ENCODE data around the gene PRKAR1B.

PRKAR1B gene

GRCh38 chr7:533266-533665, 193.8 kb downstream of the PRKAR1B start:
- CTCF ChIA-PET = interaction anchor here (1.5 kb wide), 1 partner anchor 8 kb away, joined by 5 read pairs; no protein-coding TSS in a partner anchor
- no peak for TF ChIP-seq ZNF24 (tag by site-specific recombination; IDR thresholded peaks at IDR 0.05)
- no peak for TF ChIP-seq ZSCAN4 (tag by site-specific recombination; IDR thresholded peaks at IDR 0.05)
- no peak for TF ChIP-seq ZNF777 (tag by site-specific recombination; IDR thresholded peaks at IDR 0.05; ENCODE audit: borderline replicate concordance)
- no peak for TF ChIP-seq GLI4 (tag by site-specific recombination; IDR thresholded peaks at IDR 0.05)
- no peak for TF ChIP-seq ZEB2 (tag by site-specific recombination; IDR thresholded peaks at IDR 0.05)
- no peak for TF ChIP-seq ZNF175 (tag by site-specific recombination; IDR thresholded peaks at IDR 0.05)
- TF ChIP-seq ZBTB11 (tag by site-specific recombination; conservative IDR thresholded peaks at IDR 0.05; ENCODE audit: low read depth) = no peak
- no peak for TF ChIP-seq ZBTB10 (tag by site-specific recombination; IDR thresholded peaks at IDR 0.05)

GRCh38 chr7:532379-533143, 194.5 kb downstream of the PRKAR1B start:
- ChIA-PET CTCF (interaction anchor here (1.5 kb wide), 1 partner anchor 8 kb away, joined by 5 read pairs; no protein-coding TSS in a partner anchor), POLR2A (no interaction called here)
- Histone ChIP-seq H3K36me3 (ENCODE audit: control insufficient read depth in 2 of 2, insufficient read depth in 1 of 2, low read length in 2 of 2) (no peaks in the 10 kb centered on the region), H3K4me3 (ENCODE audit: low read depth, low read length) (no peak overlapping the region), H3K4me1 (ENCODE audit: control insufficient read depth, insufficient read depth, low read length) (no peaks in the 10 kb centered on the region), H3K9me3 (ENCODE audit: control insufficient read depth, insufficient read depth, low read depth, low read length) (no peaks in the 10 kb centered on the region), H3K27ac (ENCODE audit: extremely low read depth, low read depth, low read length) (no peak overlapping the region)
- no peak for TF ChIP-seq ZNF596 (tag by site-specific recombination; IDR thresholded peaks at IDR 0.05)
- TF ChIP-seq ZNF391 (tag by site-specific recombination; IDR thresholded peaks at IDR 0.05; ENCODE audit: borderline replicate concordance, low read depth) = no peak
- no peak for TF ChIP-seq ZBTB8A (tag by site-specific recombination; IDR thresholded peaks at IDR 0.05)
- 0 out of 2 replicates have a peak, but pooled peaks have one; percentile 34 for TF ChIP-seq SCRT2 (tag by site-specific recombination; IDR thresholded peaks at IDR 0.05)

More at GRCh38 chr7:533266-533665, 193.8 kb downstream of the PRKAR1B start:
- POLR2A ChIA-PET = no interaction called here
- Histone ChIP-seq H3K4me3 (ENCODE audit: low read depth, low read length) (no peak overlapping the region), H3K9me3 (ENCODE audit: control insufficient read depth, insufficient read depth, low read depth, low read length) (no peaks in the 10 kb centered on the region), H3K27ac (ENCODE audit: extremely low read depth, low read depth, low read length) (no peak overlapping the region), H3K36me3 (ENCODE audit: control insufficient read depth in 2 of 2, insufficient read depth in 1 of 2, low read length in 2 of 2) (no peaks in the 10 kb centered on the region), H3K4me1 (ENCODE audit: control insufficient read depth, insufficient read depth, low read length) (no peaks in the 10 kb centered on the region)

GRCh38 chr7:531777-532176, 195.3 kb downstream of the PRKAR1B start:
- ChIA-PET POLR2A (no interaction called here), CTCF (interaction anchor here (1.5 kb wide), 1 partner anchor 9 kb away, joined by 5 read pairs; no protein-coding TSS in a partner anchor)
- no peak overlapping the region for H3K4me3 ChIP-seq (ENCODE audit: low read depth, low read length)
- H3K36me3 ChIP-seq (ENCODE audit: control insufficient read depth in 2 of 2, insufficient read depth in 1 of 2, low read length in 2 of 2) = no peaks in the 10 kb centered on the region
- no peaks in the 10 kb centered on the region for H3K4me1 ChIP-seq (ENCODE audit: control insufficient read depth, insufficient read depth, low read length)
- no peak overlapping the region for H3K27ac ChIP-seq (ENCODE audit: extremely low read depth, low read depth, low read length)
- no peaks in the 10 kb centered on the region for H3K9me3 ChIP-seq (ENCODE audit: control insufficient read depth, insufficient read depth, low read depth, low read length)
- no peak for TF ChIP-seq ZSCAN5A (tag by site-specific recombination; IDR thresholded peaks at IDR 0.05)
- 0 out of 2 replicates have a peak, but pooled peaks have one; percentile 35 for TF ChIP-seq PRDM1 (tag by site-specific recombination; IDR thresholded peaks at IDR 0.05)
- TF ChIP-seq ZNF184 (tag by site-specific recombination; IDR thresholded peaks at IDR 0.05) = no peak
- peak; percentile 56; the same call in 1 of the 2 replicates for TF ChIP-seq EGR2 (tag by site-specific recombination; IDR thresholded peaks at IDR 0.05; ENCODE audit: low read depth)
- TF ChIP-seq ZNF76 (tag by site-specific recombination; IDR thresholded peaks at IDR 0.05; ENCODE audit: borderline replicate concordance, low read depth) = no peak
- TF ChIP-seq ZNF654 (tag by site-specific recombination; IDR thresholded peaks at IDR 0.05; ENCODE audit: low read depth) = no peak
- no peak for TF ChIP-seq ZNF112 (tag by site-specific recombination; IDR thresholded peaks at IDR 0.05)
- no peak for TF ChIP-seq BCL11A (tag by site-specific recombination; IDR thresholded peaks at IDR 0.05; ENCODE audit: low read depth)
